Measurements from ENCODE around the gene CMTM6.
"Not testable (repeated sequence)": the region's sequence is repeated elsewhere in the genome, so short reads cannot be mapped to it uniquely, and the experiment has no call there.

GRCh38 chr3:32462191-32462986, 40.3 kb downstream of the CMTM6 start:
- TF ChIP-seq CTCF (IDR thresholded peaks at IDR 0.05; ENCODE audit: low read depth, low read length); POLR2A (IDR thresholded peaks at IDR 0.05; ENCODE audit: extremely low read depth, insufficient read length): not testable (repeated sequence)
